ENCODE results near the gene OR6S1. TPM values are rescaled to one million over a fixed set of nuclear protein-coding genes. Genes with fewer than 3 reads are reported as not detected.

OR6S1 gene
- total and polyA plus RNA-seq, 10 of the 15 experiments (the other 5 are each of a cell fraction or from before 2014, with no cell fraction given), result 0.22 to 0.67 (median 0.43) TPM; not detected in 4

DNA sequence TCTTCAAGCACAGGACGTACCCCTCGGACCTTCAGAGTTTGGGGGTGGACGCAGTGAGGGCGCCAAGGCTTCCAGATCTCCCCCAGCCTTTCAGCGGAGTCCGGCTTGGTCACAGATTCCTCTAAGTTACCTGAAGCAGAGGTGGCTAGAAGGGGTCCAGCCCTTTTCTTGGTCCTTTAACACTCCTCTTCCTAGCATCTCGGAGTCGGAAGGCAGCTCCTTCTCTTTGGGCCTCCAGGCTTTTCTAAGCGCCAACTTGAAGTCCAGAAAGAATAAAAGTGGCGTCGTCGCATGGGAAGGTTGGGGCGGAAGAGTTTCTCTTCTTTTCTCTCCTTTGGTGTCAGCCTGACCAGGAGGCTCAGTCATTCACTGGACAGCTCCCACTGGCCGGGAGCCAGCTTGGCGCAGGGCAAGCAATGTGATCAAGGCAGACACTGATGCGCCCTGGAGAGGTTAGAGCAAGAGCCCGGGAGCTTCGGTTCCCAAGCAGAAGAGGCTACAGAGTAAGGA, 9.6 kb downstream of the OR6S1 start:
- DNase-seq (ENCODE audit: low read depth, low spot score) (no peak), ATAC-seq (peak; percentile 50), FAIRE-seq (no peak)
- ChIA-PET CTCF (interaction anchor here (0.7 to 3.7 kb wide), 15 partner anchors 10 to 304 kb away, joined by 3 to 19 read pairs (median 6); partner anchors contain the start of genes PARP2 and RNASE4), POLR2A (interaction anchor here (1.2 to 2.1 kb wide), 4 partner anchors 9 to 51 kb away, joined by 3 to 8 read pairs (median 4); no protein-coding TSS in a partner anchor), RAD21 (ENCODE audit: unreplicated experiment) (interaction anchor here (1.0 to 3.1 kb wide), 11 partner anchors 10 to 304 kb away, joined by 3 to 38 read pairs (median 5); partner anchors contain the start of genes PARP2 and RNASE4), SMC1A (ENCODE audit: uncharacterized antibody, unreplicated experiment) (interaction anchor here (0.9 to 5.2 kb wide), 12 partner anchors 10 to 304 kb away, joined by 3 to 49 read pairs (median 9); partner anchors contain the start of gene RNASE4)
- H3K4me3 ChIP-seq, result peak overlapping the region; percentile 88
- H3K36me3 ChIP-seq (ENCODE audit: control insufficient read depth in 2 of 2, insufficient read depth in 2 of 2, low read length in 1 of 2), result no peaks in the 10 kb centered on the region
- H2AFZ ChIP-seq (ENCODE audit: control insufficient read depth, low read depth, low read length), result peak overlapping the region; percentile 20
- BruUV-seq (replicated peaks), result no TSS peak
- H3K9me3 ChIP-seq (replicated peaks; ENCODE audit: control insufficient read depth, insufficient read depth, low read length), result no peaks in the 10 kb centered on the region
- no peak for TF ChIP-seq FOXK2 (IDR thresholded peaks at IDR 0.05)
- peak; percentile 71 for TF ChIP-seq REST (IDR thresholded peaks at IDR 0.05; ENCODE audit: low read depth, low read length)
- TF ChIP-seq RBBP5 (conservative IDR thresholded peaks at IDR 0.05), result no peak
- H3K79me2 ChIP-seq (ENCODE audit: control insufficient read depth, insufficient read depth, low read length), result no peaks in the 10 kb centered on the region
- H3K4me2 ChIP-seq (ENCODE audit: control insufficient read depth, insufficient read depth), result peak overlapping the region; percentile 99
- 7% methylated on average over 18 of the region's 18 CpGs for WGBS (ENCODE audit: insufficient coverage, insufficient replicate concordance, low lambda C conversion rate, missing lambda C conversion rate)
- in situ Hi-C loops (cut with MboI) (loop anchor here (5.0 kb wide), 1 partner anchor 50 kb away; the partner anchor contains the start of gene RNASE4), intact Hi-C loops (cut with micrococcal nuclease; ENCODE audit: unreplicated experiment) (loop anchor here (1.0 to 2.0 kb wide), 3 partner anchors 19 to 51 kb away; no protein-coding TSS in a partner anchor)
- H4K20me1 ChIP-seq (ENCODE audit: control insufficient read depth, insufficient read depth), result no peaks in the 10 kb centered on the region
- peaks cover 0 to 2% of the 10 kb centered on the region in 2 experiments; a peak in 1 of 4 replicates for H3K27me3 ChIP-seq (replicated peaks in 1 of 2; ENCODE audit: control insufficient read depth in 2 of 2, insufficient read depth in 2 of 2, low read length in 1 of 2)
- no peak overlapping the region for H3K27ac ChIP-seq (ENCODE audit: control insufficient read depth, insufficient read depth)
- H3K9ac ChIP-seq (ENCODE audit: control insufficient read depth, insufficient read depth, low read length), result peak overlapping the region; percentile 45; the same call in 1 of the 2 replicates
- H3K4me1 ChIP-seq (ENCODE audit: control insufficient read depth, insufficient read depth, low read length), result peaks cover 7% of the 10 kb centered on the region; the same call in 1 of the 2 replicates

All from GM12878 (cell line).